Colon (tissue), 2 donors: ENCODE results near the gene DGKG.

Experiments used
- FAIRE-seq: peaks from 2 replicates; lab custom pipeline; 2012; peaks lifted over from hg19 to GRCh38; lab: Jason Lieb, UNC
- donor health status: control.
- donor health status: control.

DGKG gene

GRCh38 chr3:186318135-186318534, 43.9 kb downstream of the DGKG start:
- FAIRE-seq = no peak

DNA sequence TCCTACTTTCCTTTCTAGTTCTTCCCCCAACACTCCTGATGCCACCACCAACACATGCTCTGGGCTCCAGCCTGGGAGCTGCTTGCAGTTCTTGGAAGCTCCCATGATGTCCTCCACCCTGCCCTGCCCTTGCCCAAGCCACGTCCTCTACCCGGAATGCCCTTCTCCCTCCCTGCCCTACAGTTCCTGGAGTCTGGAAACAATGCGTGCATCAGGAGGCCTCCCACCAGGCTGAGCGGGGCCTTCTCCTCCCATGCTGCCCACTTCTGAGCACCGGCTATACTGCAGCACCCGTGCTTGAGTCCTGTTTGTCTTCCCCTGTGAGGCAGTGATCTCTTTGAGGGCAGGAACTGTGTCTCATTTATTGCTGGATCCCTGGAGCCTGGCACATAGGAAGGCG, 44.6 kb downstream of the DGKG start:
- FAIRE-seq = no peak

- no peak for FAIRE-seq
Measured at GRCh38 chr3:186316666-186317260, 45.3 kb downstream of the DGKG start.

GRCh38 chr3:186315581-186316354, 46.3 kb downstream of the DGKG start:
- no peak for FAIRE-seq

DNA sequence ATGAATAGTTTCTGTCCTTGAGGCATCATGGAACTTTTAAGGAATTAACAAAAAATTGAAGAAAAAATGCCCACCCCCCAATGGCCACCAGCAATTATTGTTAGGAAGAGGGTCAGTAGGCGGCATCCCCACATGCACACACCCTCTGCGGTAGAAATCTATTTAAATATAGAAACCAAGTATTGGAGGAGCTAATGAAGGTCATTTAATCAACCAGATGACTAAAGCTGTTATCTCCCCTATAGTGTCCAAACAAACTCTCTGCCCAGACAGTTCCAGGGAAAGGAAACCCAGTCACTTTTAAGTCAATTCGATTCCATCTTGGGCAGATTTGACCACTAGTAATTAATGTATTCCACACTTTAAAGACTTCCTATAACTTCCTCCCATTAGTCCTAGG, 47.1 kb downstream of the DGKG start:
- FAIRE-seq = no peak

DNA sequence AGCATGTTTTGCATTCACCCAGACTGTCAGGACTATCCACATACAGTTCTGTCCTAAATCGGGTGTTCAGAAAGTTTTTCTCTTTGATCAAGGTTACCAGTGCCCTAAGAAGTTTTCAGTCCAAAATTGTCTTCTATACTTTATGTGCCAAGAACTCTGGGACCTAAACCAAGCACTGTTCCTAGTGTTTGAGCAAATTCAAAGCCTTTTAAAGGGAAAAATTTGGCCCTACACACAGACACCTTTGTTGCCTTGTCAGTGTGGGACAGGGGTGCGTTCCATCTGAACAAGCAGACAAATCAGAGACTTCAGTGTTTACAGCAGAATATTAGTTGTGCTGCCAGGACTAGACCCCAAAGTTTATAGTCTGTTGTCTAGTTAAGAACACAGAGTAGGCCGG, 50.6 kb downstream of the DGKG start:
- FAIRE-seq = no peak

DNA sequence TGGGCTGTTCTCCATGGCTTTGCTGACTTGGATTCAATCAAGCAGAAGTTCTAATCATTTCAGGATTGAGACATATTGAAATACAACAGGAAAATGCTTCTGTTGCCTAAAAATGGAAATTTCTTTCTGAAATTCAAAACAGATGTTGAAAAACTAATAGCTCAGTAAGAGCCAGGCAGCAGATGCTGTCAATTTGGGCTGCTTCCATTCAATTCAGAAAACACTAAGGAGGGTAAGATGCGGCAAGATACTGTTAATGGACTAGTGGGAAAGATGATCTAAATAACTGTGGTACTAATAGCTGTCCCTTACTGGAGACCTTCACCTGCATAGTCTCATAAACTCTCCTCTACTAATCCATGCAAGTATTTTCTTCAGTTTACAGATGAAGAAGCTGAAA, 53.5 kb downstream of the DGKG start:
- FAIRE-seq = no peak

GRCh38 chr3:186307594-186308221, 54.3 kb downstream of the DGKG start:
- no peak for FAIRE-seq

GRCh38 chr3:186305286-186305685, 56.7 kb downstream of the DGKG start:
- FAIRE-seq = no peak

DNA sequence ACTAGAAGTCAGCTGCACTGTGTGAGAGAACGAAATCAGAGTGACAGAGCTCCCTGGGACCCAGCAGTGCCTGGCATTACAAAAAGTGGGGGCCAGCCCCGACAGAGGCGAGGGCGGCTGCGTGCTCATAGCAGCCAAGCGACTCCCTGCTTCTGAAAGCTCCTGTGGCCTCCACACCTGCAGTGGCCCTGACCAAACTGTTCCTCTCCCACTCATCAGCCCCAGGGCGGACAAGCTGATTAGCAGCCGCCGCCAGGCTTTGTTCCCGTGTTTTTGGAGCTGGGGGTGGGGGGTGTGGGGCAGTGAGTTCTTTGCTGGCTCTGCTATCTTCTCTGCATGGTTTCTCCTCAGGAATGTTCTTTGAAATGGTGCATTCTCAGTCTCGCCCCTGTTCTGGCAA, 58.1 kb downstream of the DGKG start:
- no peak for FAIRE-seq

GRCh38 chr3:186299327-186299726, 62.7 kb downstream of the DGKG start:
- FAIRE-seq = no peak

GRCh38 chr3:186298876-186299275, 63.2 kb downstream of the DGKG start:
- no peak for FAIRE-seq

DNA sequence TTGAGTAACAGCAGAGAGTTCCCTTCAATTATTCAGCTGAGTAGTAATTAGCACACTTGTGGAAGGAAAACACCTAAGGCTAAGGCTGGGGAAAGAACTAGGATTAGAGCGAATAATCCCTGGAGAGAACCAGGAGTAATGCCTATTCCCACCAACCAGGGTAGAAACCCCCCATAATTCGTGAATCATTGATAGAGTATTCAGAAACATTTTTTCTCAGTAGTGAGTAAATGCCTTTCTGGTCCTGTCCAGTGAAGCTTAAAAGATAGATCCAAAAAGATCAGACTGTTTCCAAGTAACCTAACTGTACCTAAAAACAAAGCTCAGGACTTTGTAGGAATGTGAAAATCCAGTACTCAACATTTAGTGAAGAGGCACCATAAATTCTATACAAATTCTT, 71.2 kb downstream of the DGKG start:
- FAIRE-seq = no peak

DNA sequence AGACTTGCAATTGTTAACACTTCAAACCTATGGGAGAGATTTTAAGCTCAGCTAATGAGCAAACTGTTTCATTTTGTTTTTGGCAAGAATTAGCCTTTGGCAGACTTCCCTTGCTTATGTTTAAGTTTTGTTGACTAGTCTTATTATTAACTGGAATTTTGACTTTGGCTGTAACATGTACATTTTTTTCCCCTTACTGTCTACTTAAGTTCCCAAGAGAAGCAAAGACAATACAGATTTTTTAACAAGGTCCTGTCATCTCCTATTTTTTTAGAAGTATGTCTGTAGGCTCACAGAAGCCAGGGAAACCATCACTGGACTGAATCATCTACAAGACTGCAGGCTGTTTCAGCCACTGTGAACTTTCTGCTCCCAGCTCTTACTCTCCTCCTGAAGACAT, 74.3 kb downstream of the DGKG start:
- no peak for FAIRE-seq

DNA sequence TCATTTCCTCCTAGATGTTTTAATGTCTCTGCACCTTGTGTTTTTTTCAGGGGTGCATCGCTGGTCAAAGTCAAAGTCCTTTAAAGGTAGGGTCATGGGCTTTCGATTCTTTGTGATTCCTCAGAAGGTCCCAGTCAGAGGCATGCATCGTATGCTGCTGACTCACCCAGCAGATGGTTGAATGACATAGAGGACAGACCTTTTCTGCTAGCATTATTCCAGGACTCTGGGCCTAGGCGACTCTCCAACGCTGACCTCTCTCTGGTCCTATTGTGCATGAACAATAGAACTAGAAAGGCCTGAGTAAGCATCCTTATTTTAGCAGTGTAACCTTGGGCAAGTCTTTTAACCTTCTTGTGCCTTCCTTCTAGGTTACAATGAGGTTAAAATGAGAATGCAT, 75.9 kb downstream of the DGKG start:
- no peak for FAIRE-seq

DNA sequence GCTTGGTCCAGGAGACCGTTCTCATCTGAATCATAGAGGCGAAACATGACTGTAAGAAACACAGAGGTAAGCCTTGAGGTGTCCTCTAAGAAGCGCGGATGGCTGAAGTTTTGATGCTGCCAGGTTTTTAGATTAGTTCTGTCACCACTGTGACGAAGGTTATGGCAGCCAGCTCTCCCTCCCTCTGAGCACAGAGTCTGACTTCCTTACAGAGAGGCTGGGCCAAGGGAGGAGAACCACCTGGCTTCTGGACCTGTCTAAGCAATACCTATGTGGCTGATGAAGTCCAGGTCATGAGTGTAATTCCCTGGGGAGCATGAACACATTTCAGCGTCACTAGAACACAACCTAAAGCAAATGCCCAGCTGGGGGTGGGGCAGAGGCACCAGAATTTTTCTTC, 77.4 kb downstream of the DGKG start:
- no peak for FAIRE-seq

GRCh38 chr3:186284349-186284652, 77.7 kb downstream of the DGKG start:
- FAIRE-seq = no peak

- no peak for FAIRE-seq
Measured at GRCh38 chr3:186283651-186284348, 78.2 kb downstream of the DGKG start.

- no peak for FAIRE-seq
Measured at GRCh38 chr3:186283096-186283495, 78.9 kb downstream of the DGKG start.

DNA sequence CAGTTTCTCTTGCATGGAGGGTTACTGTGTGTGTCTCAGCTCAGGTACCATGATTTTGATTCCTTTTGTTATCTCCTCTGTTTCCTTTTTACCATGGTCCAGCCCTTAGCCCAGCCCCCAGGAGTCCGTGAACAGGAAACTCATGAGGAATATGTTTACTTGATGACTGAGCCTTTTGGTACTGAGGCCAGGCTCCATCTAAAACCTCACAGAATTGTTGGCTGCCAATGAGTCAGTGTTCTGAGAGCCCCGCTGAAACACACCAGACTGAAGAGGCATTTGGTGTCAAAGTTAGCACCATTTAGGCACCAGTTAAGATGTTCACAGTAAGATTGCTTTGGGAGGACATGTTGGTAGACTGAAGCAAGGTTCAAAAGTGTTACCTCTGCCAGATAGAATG, 80.9 kb downstream of the DGKG start:
- FAIRE-seq = no peak

GRCh38 chr3:186280737-186281136, 81.3 kb downstream of the DGKG start:
- no peak for FAIRE-seq

- no peak for FAIRE-seq
Measured at GRCh38 chr3:186277268-186277909, 84.6 kb downstream of the DGKG start.

- FAIRE-seq = no peak
Measured at GRCh38 chr3:186275436-186275835, 86.6 kb downstream of the DGKG start.
